Body of pancreas (tissue), 4 donors: Measurements from ENCODE around the gene COL6A3. TPM values are rescaled to one million over a fixed set of nuclear protein-coding genes. Genes with fewer than 3 reads are reported as not detected.

ENCODE experiments used
- ATAC-seq: fragments of 150-250 bp; one replicate; pipeline ENCODE4 v1.9.1; 2016
- DNase-seq, 4 donors: peaks; one replicate each; pipeline ENCODE4 v3.0.0-alpha.2; 2019
- H3K27ac ChIP-seq, 4 donors: fragments of 200-600 bp; sonication (generic); 1 replicate in 3 of 4; 2 replicates in 1 of 4; pipeline versions ENCODE4 v1.5.1 to v1.6.1; 2016 to 2019; ENCODE audit warnings: mild to moderate bottlenecking in 1 of 4, mixed read lengths in 1 of 4, moderate library complexity in 1 of 4
- H3K27me3 ChIP-seq, 2 donors: fragments of 200-600 bp; sonication (generic); one replicate each; pipeline ENCODE4 v1.6.0; 2016; ENCODE audit warnings: mild to moderate bottlenecking in 1 of 2
- H3K36me3 ChIP-seq, 2 donors: fragments of 200-600 bp; sonication (generic); replicated peaks in 1 of 2; 2 replicates each; pipeline ENCODE4 v1.5.1; 2016; ENCODE audit warnings: low read depth in 2 of 2; ENCODE audit not compliant: insufficient read depth in 1 of 2
- H3K4me1 ChIP-seq: fragments of 200-600 bp; sonication (generic); one replicate; pipeline ENCODE4 v1.6.0; 2016
- H3K4me3 ChIP-seq, 2 donors: fragments of 200-600 bp; sonication (generic); 1 replicate in 1 of 2; 2 replicates in 1 of 2; pipeline ENCODE4 v1.5.1; 2016 to 2019
- H3K9me3 ChIP-seq, 3 donors: fragments of 200-600 bp; sonication (generic); 1 replicate in 2 of 3; 2 replicates in 1 of 3; pipeline ENCODE4 v1.5.1; 2016
- CTCF ChIP-seq, 7 experiments: fragments of 450-650 bp in 4 of 7; fragments of 200-600 bp in 3 of 7; sonication (generic) in 3 of 7; IDR thresholded peaks; one replicate each; pipeline ENCODE4 v1.5.1; 2016 to 2019; ENCODE audit warnings: antibody characterized with exemption in 7 of 7
- POLR2A ChIP-seq, 3 donors: fragments of 450-650 bp; IDR thresholded peaks; one replicate each; pipeline ENCODE4 v1.6.1; 2016; ENCODE audit warnings: antibody characterized with exemption in 3 of 3, mild to moderate bottlenecking in 2 of 3
- WGBS, 2 donors: methylation state at CpG; one replicate each; pipeline ENCODE4 v1.1.5; 2017; 5-methylcytosine and 5-hydroxymethylcytosine counted together
- intact Hi-C: fragments of 100-400 bp; cut with DNase I; formaldehyde crosslinking; loops from one replicate; pipeline ENCODE4 v1.15.1; 2023
- total RNA-seq, 2 donors: library from RNA; depleted of rRNA; stranded (reverse); fragments of >200 nt; gene quantifications; one replicate each; pipeline ENCODE4 v1.1.0, GENCODE V29; 2016

COL6A3 gene
- total RNA-seq, 2 donors from 2014 or later: 46.4 to 121 TPM

GRCh38 chr2:237408335-237409000, 5.5 kb downstream of the COL6A3 start:
- intact Hi-C loops: no loop called here
- no peaks in the 10 kb centered on the region for H3K4me1 ChIP-seq
- H3K4me3 ChIP-seq: no peak overlapping the region
- ATAC-seq (no peak), DNase-seq (no peak)
- H3K27me3 ChIP-seq: no peaks in the 10 kb centered on the region
- H3K9me3 ChIP-seq: no peaks in the 10 kb centered on the region
- TF ChIP-seq POLR2A (IDR thresholded peaks at IDR 0.05) (no peak), CTCF (IDR thresholded peaks at IDR 0.05) (no peak)
- no peaks in the 10 kb centered on the region for H3K36me3 ChIP-seq
- no peak overlapping the region for H3K27ac ChIP-seq
- WGBS, 2 donors: 57 to 68% methylated on average over 8 of the region's 8 CpGs

GRCh38 chr2:237407700-237408099, 6.3 kb downstream of the COL6A3 start:
- no peak for DNase-seq
- Histone ChIP-seq H3K4me3 (no peak overlapping the region), H3K36me3 (no peaks in the 10 kb centered on the region), H3K9me3 (no peaks in the 10 kb centered on the region), H3K27ac (no peak overlapping the region), H3K4me1 (no peaks in the 10 kb centered on the region), H3K27me3 (no peaks in the 10 kb centered on the region)
- TF ChIP-seq CTCF (IDR thresholded peaks at IDR 0.05) (no peak), POLR2A (IDR thresholded peaks at IDR 0.05) (no peak)
- WGBS, 2 donors: 71 to 74% methylated on average over 4 of the region's 4 CpGs
- intact Hi-C loops: no loop called here
- ATAC-seq: no peak

GRCh38 chr2:237406371-237406895, 7.5 kb downstream of the COL6A3 start:
- DNase-seq (no peak), ATAC-seq (no peak)
- H3K27me3 ChIP-seq: no peaks in the 10 kb centered on the region
- H3K4me3 ChIP-seq: no peak overlapping the region
- no peaks in the 10 kb centered on the region for H3K36me3 ChIP-seq
- no peak overlapping the region for H3K27ac ChIP-seq
- TF ChIP-seq CTCF (IDR thresholded peaks at IDR 0.05): no peak
- no peak for TF ChIP-seq POLR2A (IDR thresholded peaks at IDR 0.05)
- no peaks in the 10 kb centered on the region for H3K9me3 ChIP-seq
- intact Hi-C loops: no loop called here
- 60 to 71% methylated on average over 5 of the region's 5 CpGs for WGBS, 2 donors
- H3K4me1 ChIP-seq: no peaks in the 10 kb centered on the region

- DNase-seq (no peak), ATAC-seq (no peak)
- Histone ChIP-seq H3K9me3 (no peaks in the 10 kb centered on the region), H3K4me3 (no peak overlapping the region), H3K36me3 (no peaks in the 10 kb centered on the region), H3K4me1 (no peaks in the 10 kb centered on the region), H3K27me3 (no peaks in the 10 kb centered on the region), H3K27ac (no peak overlapping the region)
- TF ChIP-seq CTCF (IDR thresholded peaks at IDR 0.05) (no peak), POLR2A (IDR thresholded peaks at IDR 0.05) (no peak)
- intact Hi-C loops: no loop called here
- 58 to 82% methylated on average over 2 of the region's 2 CpGs for WGBS, 2 donors
These were observed 8.4 kb downstream of the COL6A3 start for GRCh38 chr2:237405605-237406004.

- intact Hi-C loops: no loop called here
- Histone ChIP-seq H3K4me3 (no peak overlapping the region), H3K27me3 (no peaks in the 10 kb centered on the region), H3K36me3 (no peaks in the 10 kb centered on the region), H3K4me1 (no peaks in the 10 kb centered on the region), H3K27ac (no peak overlapping the region), H3K9me3 (no peaks in the 10 kb centered on the region)
- DNase-seq: no peak
- 52 to 56% methylated on average over 13 of the region's 13 CpGs for WGBS, 2 donors
- TF ChIP-seq POLR2A (IDR thresholded peaks at IDR 0.05): no peak
- no peak for TF ChIP-seq CTCF (IDR thresholded peaks at IDR 0.05)
- no peak for ATAC-seq
These were observed 8.9 kb downstream of the COL6A3 start for GRCh38 chr2:237405006-237405559.
